HuH-7 (cell line): ENCODE data around the gene UPF3A.
"Not testable (repeated sequence)": the region's sequence is repeated elsewhere in the genome, so short reads cannot be mapped to it uniquely, and the experiment has no call there.

ENCODE experiments used
- DNase-seq: peaks from one replicate; pipeline ENCODE4 v3.0.0; 2011; ENCODE audit warnings: low spot score

UPF3A gene, protein sequence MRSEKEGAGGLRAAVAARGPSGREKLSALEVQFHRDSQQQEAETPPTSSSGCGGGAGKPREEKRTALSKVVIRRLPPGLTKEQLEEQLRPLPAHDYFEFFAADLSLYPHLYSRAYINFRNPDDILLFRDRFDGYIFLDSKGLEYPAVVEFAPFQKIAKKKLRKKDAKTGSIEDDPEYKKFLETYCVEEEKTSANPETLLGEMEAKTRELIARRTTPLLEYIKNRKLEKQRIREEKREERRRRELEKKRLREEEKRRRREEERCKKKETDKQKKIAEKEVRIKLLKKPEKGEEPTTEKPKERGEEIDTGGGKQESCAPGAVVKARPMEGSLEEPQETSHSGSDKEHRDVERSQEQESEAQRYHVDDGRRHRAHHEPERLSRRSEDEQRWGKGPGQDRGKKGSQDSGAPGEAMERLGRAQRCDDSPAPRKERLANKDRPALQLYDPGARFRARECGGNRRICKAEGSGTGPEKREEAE

DNA sequence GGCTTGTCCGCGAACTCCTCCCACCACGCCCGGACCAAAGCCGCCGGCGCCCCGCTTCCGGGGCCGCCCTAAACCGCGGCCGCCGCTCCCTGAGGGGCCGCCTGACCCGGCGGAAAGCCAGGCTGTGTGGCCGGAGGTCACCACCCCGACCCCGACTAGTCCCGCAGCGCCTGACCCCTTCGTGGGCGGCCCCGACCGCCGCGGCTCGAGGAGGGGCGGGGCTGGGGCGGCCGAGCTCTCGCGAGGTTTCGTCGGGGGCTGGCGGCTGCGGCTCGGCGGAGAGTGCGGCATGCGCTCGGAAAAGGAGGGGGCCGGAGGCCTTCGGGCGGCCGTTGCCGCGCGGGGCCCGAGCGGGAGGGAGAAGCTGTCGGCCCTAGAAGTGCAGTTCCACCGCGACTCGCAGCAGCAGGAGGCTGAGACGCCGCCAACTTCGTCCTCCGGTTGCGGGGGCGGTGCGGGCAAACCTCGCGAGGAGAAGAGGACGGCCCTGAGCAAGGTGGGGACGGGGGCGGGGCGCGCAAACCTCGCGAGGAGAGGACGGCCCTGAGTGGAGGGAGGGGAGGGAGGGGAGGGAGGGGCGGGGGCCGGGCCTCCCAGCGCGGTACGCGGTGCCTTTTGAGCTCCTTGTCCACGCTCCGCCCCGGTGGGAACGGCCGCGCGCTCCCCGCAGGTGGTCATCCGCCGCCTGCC, at the start of gene UPF3A:
UPF3A (plus strand) TSS at position 251 of the 690 bp plus-strand sequence; CDS start at position 290, 39 bp downstream.
- peak; percentile 86 for DNase-seq

DNA sequence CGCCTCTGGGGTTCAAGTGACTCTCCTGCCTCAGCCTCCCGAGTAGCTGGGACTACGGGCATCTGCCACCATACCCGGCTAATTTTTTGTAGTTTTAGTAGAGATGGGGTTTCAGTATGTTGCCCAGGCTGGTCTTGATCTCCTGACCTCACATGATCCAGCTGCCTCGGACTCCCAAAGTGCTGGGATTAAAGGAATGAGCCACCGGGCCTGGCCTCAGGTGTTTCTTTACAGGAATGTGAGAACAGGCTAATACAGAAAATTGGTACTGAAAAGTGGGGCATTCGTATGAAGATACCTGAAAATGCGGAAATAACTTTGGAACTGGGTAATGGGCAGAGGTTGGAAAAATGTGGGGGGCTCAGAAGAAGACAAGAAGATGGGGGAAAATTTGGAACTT, 49.5 kb upstream of the UPF3A start:
- no peak for DNase-seq

DNA sequence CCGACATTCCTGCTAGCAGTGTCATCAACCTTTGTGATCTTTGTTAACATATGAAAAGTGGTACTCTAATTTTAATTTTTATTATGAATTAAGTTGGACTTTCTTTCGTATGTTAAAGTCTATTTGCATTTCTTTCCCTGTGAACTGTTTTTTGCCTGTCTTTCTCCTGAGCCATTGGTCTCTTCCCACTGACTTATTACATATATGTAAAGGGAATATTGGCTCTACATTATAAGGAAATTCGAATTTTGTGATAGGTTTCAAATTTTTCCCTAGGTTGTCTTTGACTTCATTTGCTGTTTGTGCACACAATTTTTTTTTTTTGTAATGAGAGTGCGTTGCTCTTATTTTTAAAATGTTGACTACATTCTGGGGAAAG, 47.1 kb upstream of the UPF3A start:
- DNase-seq = no peak

DNA sequence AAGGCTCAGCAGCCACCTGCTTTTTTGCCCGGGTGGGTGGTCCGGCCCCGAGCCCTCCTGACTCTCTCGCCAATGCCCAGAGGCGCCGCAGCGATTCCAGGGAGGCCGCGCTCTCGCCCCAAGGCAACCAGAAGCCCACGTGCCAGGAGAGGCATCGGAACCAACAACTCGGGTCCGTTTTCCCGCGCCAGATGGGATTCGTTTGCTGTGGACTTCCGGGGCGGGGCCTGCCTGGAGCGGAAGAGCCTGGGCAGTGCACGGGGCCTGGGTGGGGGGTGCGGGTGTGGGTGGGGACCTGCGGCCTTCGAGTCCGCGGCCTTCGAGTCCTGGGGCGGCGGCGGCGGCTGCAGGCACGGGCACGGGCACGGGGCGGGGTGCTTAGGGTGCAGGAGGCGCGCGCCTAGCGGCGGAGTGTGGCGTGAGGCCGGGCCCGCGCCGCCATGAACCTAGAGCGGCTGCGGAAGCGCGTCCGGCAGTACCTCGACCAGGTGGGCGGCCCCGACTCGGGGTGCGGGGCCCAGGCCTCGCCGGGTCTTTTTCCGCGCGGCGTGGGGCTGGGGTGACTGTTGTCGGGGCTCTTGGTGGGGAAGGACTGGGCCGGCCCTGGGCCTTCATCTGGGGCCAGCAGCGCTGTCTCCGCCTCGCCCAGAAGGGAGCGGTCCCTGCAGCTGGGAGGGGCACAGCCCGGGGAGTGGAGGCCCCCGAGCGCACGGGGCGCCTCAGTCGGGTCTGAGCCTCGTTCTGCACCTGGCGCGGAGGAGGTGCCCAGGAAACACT, 46.6 kb upstream of the UPF3A start, which contains the start of gene CDC16:
CDC16 (plus strand) TSS at position 253 of the 777 bp plus-strand sequence; CDS start at position 441, 188 bp downstream.
- peak; percentile 91 for DNase-seq

DNA sequence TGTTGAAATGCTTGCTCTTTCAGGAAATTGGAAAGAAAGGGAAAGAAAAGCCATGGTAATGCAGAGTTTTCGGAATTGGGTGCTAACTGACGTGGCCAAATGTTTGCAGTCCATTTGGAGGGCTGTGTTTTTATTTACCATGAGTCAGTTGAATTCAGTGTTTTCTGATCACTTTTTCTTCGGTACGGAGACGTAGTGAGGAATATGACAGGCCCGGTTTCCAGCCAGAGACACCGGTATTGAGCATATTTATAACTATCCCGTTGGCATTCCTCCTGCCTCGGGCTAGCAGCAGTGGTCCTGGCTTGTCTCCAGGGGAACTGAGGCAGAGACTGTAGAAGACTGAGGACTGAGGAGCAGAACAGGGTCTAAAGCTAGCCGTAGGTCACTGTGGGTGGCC, 45.7 kb upstream of the UPF3A start:
- DNase-seq = no peak

DNA sequence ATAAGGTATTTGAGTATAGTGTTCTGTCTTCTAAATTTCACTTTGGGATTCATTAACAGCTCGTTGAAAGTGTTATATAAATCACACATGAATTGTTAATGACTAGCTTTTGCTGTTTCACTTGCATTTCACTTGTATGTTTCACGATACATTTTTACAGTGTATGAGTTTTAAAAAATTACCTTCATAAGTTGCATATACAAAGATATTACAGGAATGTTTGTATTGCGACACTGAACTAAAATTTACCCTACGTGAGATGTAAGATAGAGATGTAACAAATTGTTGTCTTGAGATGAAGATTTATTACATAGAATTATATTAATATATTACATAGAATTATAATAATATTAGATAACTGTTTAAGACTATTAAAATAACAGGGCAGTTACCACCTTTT, 45.2 kb upstream of the UPF3A start:
- DNase-seq = no peak

DNA sequence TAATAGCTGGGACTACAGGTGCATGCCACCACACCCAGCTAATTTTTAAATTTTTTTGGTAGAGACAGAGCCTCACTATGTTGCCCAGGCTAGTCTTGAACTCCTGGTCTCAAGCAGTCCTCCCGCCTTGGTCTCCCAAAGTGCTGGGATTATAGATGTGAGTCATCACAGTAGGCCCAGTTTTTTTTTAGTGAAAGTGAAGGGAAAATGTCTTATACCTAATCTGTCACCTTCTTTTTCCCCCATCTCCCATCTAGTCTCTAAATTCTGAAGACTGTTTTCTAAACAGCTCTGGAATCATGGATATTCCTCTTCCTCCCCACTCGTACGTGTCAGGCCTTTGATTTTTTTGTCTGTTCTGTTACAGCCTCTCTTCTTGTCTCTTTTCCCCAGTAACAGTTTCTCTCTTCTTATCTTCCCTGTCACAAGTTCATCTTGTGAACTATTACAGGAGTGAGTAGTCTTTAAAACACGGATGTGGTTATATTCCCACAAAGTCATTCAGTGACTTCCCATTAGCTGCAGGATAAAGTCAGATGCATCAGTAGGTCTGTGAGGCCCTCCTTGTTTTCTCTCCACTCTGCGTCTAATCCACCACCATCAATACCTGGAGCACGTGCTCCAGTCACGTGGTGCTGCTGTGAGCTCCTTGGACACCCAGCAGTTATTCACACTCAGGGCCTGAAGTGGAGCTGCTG, 43.8 kb upstream of the UPF3A start:
- no peak for DNase-seq

DNA sequence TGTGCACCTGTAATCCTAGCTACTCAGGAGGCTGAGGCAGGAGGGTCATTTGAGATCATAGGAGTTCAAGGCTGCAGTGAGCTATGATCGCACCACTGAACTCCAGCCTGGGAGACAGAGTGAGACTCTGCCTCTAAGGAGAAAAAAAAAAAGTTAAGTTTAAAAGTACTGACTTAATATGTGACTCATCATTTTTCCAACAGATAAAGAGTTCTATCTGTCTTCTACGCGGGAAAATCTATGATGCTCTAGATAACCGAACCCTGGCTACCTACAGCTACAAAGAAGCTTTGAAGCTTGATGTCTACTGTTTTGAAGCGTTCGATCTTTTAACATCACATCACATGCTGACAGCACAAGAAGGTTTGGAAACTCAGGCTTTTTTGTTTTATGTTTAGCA, 39.5 kb upstream of the UPF3A start:
- DNase-seq = no peak

DNA sequence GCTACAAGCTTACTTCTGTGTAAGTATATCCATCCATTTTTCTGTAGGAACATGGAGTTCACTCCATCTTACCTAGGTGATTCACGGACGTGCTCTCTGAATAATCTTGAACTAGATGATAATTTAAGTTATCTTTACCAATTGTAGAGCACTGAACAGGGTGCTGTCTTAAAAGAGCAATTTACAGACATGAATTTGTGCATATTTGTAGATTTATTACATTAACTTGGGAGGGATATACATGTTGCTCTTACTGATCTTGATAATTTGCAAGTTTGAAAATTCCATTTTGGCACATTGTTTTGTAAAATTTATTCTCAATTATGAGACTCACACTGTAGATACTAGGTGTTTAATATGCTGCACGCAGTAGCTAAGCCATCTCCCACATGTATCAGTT, 37.4 kb upstream of the UPF3A start:
- DNase-seq = no peak

DNA sequence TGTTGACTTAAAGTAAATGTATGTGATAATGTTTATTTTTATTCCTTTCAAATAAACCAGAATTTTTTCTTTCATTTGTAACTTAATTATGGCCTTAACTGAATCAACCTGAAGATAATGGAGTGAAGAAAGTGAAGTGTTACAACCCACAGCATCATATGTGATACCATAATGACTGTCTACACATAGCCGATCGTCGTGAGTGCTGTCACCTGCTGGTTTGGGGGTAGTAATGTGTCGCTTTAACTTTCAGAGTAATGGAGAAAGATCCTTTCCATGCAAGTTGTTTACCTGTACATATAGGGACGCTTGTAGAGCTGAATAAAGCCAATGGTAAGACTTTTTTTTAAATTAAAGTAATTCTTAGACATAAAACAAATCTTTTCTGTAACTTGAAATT, 36.8 kb upstream of the UPF3A start:
- no peak for DNase-seq

DNA sequence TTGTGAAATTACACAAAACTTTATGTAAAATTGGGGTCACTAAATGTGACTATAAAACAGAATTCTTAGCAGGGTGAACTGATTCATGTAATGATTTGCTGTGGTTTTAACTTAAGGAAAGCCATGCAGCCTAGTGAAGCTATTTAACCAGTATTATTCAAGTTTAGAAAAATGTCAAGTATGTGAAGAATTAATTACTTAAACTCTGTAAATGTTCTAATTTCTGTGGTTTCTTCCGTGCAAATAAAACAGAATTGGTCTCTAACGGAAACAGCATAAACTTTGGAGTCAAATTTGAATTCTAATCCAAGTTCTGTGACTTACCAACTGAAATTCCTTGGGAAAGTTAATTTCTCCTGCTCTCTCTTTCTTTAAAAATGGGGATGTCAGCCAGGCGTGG, 33.4 kb upstream of the UPF3A start:
- no peak for DNase-seq

DNA sequence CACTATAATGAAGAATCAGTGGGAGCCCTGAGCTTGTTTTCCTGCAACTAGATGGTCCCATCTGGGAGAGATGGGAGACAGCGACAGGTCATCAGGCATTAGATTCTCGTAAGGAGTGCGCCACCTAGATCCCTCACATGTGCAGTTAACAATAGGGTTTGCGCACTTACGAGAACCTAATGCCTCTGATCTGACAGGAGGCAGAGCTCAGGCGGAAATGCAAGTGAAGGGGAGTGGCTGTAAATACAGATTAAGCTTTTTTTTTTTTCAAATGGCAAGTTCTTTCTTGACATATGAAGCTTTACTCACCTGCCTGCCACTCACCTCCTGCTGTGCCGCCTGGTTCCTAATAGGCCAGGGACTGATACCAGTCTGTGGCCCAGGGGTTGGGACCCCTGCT, 32.3 kb upstream of the UPF3A start:
- DNase-seq = no peak

DNA sequence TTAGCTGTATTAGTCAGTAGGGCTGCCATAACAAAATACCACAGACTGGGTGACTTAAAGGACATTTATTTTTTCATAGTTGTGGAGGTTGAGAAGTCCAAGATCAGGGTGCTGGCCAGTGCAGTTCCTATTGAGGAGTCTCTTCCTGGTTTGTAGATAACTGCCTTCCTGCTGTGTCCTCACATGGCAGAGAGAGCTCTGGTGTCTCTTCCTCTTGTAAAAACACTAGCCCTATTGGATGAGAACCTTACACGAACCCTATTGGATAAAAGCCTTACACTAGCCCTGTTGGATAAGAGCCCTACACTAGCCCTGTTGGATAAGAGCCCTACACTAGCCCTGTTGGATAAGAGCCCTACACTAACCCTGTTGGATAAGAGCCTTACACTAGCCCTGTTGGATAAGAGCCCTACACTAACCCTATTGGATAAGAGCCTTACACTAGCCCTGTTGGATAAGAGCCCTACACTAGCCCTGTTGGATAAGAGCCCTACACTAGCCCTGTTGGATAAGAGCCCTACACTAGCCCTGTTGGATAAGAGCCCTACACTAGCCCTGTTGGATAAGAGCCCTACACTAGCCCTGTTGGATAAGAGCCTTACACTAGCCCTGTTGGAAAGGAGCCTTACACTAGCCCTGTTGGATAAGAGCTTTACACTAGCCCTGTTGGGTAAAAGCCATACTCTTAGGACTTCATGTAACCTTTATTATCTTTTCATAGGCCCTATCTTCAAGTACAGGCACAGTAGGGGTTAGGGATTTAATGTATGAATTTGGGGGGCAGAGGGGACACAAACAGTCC, 29.6 kb upstream of the UPF3A start:
- not testable (repeated sequence) for DNase-seq

DNA sequence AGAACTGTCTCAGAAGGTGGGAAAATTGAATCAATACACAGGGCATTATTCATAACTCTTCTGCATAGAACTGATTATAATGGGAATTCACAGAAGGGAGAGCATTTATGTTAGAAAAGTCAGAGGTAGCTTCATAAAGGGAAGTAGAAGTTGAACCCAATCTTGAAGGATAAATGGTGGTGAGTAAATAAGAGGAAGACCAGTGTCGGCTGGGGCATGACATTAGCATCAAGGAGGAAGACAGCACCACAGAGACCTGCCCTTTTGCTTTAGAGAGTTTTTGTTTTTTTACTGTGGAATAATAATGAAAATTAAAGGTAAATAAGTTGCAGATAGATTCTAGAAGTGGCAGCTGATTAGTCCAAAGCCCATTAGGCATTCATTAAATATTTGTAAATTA, 24.9 kb upstream of the UPF3A start:
- DNase-seq = no peak

DNA sequence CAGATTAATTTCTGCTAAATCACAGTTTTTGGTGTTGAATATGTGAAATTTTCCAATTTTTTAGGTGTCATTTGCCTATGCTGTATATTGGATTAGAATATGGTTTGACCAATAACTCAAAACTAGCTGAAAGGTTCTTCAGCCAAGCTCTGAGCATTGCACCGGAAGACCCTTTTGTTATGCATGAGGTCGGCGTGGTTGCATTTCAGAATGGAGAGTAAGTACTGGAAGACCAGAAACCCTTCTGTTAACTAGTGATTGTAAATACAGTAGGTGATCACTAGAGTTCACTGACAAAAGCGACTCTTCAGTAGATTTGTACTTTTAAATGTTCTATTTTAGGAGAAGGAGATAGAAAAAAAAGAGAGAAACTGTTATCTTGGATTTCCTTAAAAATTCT, 24.4 kb upstream of the UPF3A start:
- DNase-seq = no peak

DNA sequence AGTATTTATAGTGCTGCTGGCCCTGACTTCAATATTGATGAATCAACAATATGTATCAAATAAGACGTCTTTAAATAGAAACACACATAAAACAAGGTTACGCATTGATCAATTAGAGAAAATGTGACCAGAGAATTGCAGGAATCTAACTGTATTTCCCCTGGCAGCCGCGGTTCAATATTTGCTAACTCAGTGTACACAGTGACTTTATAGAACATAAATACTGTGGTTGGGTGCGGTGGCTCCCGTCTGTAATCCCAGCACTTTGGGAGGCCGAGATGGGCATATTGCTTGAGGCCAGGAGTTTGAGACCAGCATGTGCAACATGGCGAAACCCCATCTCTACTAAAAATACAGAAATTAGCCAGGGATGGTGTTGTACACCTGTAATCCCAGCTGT, 22.8 kb upstream of the UPF3A start:
- DNase-seq = no peak

DNA sequence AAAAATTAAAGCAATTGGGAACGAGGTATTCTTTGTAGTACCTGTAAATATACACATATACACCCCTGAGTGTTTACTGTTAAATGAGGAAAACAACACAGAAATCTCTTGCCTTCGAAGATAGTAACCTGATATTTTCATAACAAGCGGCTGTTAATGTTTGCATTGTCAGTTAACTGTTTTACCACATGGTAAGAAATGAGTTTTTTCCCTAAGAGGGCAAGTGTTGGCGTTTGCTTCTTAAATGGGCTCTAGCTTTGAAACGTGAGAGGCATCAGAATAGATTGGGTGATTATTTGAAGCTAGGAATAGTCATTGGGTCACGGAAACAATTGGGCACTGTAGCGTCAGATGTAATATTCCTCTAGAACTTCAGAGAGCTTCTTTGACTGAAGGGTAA, 22.0 kb upstream of the UPF3A start:
- no peak for DNase-seq

DNA sequence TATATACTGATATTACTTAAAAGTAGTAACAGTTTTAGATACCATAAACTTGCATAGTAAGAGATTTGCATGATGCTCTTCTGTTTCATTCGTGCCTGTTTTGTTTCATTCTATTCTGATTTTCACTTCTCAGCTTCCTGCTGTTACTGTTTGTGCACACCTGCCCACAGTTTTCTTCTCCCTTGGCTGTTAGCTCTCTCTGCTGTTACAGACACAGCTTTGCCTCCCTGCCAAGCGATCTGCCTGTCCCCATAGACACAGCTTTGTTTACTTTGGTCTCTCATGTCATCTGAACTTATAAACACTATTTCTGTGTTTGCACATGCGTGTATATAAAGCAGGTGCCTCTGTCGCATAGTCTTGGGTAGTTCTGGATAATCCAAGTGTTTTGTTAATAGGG, 21.4 kb upstream of the UPF3A start:
- no peak for DNase-seq

DNA sequence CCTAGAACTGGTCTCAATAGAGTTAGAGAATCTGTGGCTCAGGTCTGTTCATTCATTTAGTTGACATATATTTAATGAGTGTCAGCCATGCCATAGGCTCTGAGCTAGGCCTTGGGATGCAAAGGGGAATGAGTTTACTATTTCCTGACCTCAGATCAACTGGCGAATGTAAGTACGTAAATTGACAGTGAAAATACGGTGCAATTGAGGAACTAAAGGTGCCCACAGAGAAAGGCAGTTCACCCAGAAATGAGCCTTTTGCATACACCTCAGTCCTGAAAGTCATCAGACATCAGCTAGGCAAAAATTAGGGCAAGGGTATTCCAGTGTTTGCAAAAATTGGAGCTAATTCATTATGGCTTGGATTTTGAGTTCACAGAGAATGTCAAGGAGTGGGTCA, 20.6 kb upstream of the UPF3A start:
- no peak for DNase-seq

DNA sequence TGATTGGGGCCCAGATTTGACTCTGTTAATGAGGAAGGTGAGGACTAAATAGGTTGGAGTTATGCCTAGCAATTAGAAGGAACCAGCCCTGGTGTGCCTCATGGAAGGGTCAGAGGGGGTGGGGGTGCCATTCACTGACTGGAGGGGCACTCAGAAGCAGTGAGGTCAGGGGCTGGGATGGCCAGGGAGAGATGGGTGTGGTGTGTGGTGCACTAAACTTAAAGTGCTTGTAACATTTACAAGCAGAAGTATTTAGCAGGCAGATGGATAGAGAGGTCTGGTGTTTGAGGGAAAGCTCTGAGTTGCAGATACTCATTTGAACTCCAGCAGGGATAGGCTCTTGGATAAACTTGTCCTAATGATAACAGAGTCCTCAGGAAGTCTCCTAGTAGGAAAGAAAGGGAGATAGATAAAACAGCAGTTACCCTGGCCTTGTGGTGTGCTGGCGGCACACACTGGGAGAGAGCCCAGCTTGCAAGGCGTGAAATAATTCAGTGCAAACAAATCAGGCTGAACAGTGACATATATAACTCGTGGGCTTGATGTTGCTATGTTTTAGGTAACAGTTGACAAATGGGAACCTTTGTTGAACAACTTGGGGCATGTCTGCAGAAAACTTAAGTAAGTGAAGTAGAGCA, 20.0 kb upstream of the UPF3A start:
- no peak for DNase-seq

DNA sequence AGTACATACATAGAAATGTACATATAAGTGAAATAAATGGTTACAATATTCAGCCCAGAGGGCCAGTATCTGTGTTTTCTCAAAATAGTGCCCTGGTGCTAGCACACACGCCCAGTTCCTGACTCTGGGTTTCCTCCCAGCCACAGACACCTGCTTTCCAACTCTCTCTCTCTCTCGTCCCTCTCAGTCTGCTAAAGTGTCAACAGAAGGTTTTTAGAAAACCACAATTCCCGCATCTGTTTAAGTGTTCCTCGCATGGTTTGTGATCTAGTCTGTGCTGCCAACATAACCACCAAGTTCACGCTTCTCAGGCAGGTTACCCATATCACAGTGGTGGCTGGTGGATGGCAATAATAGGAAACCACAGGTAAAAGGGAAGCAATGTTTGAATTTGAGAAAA, 17.8 kb upstream of the UPF3A start:
- no peak for DNase-seq
